Colonic mucosa (tissue), 4 donors: Measurements from ENCODE around the gene AP2A2. TPM values are rescaled to one million over a fixed set of nuclear protein-coding genes. Genes with fewer than 3 reads are reported as not detected.

ENCODE experiments used
- DNase-seq: peaks from one replicate; pipeline ENCODE4 v3.0.0-alpha.2; 2020
- H3K27ac ChIP-seq: fragments of 200-600 bp; one replicate; pipeline ENCODE4 v1.8.0; 2021
- H3K27me3 ChIP-seq: fragments of 200-600 bp; one replicate; pipeline ENCODE4 v1.8.0; 2021
- H3K36me3 ChIP-seq: fragments of 200-600 bp; one replicate; pipeline ENCODE4 v1.8.0; 2021
- H3K4me1 ChIP-seq: fragments of 200-600 bp; one replicate; pipeline ENCODE4 v1.8.0; 2021; ENCODE audit warnings: mild to moderate bottlenecking
- H3K4me3 ChIP-seq: fragments of 200-600 bp; one replicate; pipeline ENCODE4 v1.8.0; 2021
- H3K9ac ChIP-seq, 2 donors: one replicate each; pipeline ENCODE4 v1.7.0; 2013; ENCODE audit warnings: control low read depth in 2 of 2, low read depth in 2 of 2, low read length in 2 of 2
- H3K9me3 ChIP-seq: fragments of 200-600 bp; one replicate; pipeline ENCODE4 v1.8.0; 2021
- intact Hi-C: fragments of 100-400 bp; cut with DNase I; formaldehyde crosslinking; loops from one replicate; pipeline ENCODE4 v1.14.1; 2022
- total RNA-seq, 2 donors: library from RNA; stranded (reverse); fragmentation: NEBNext Ultra II Directional in 1 of 2; extraction: Animal tissue kit (Norgen Biotek cat#: 25700) in 1 of 2; gene quantifications; one replicate each; pipeline ENCODE4 v1.2.1, GENCODE V29; 2021
- TF ChIP-seq, protein P1 (sequence below): fragments of 200-600 bp; IDR thresholded peaks from one replicate; pipeline ENCODE4 v1.8.0; 2022; ENCODE audit warnings: antibody characterized with exemption, mild to moderate bottlenecking
- donor health status: healthy.
- donor health status: DM: no; HTN: no; CAD: no.
- donor health status: DM: no; HTN: no; CAD: no.

Gene AP2A2
- total RNA-seq, 2 donors from 2014 or later = 69.4 to 72.5 TPM

DNA sequence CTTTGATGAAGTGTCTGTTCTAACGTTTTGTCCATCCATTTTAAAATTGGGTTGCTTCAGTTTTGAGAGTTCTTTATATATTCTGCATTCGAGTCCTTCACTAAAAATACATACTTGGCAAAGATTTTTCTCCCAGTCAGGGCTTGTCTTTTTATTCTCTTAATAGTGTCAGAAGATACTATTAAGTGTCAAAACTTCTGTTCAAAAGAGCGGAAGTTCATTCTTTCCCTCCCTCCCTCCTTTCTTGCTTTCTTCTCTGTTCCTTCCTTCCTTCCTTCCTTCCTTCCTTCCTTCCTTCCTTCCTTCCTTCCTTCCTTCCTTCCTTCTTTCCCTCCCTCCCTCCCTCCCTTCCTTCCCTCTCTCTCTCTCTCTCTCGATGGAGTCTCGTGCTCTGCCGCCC lies 118.5 kb downstream of the AP2A2 start:
- peaks cover 10% of the 10 kb centered on the region for H3K27me3 ChIP-seq

DNA sequence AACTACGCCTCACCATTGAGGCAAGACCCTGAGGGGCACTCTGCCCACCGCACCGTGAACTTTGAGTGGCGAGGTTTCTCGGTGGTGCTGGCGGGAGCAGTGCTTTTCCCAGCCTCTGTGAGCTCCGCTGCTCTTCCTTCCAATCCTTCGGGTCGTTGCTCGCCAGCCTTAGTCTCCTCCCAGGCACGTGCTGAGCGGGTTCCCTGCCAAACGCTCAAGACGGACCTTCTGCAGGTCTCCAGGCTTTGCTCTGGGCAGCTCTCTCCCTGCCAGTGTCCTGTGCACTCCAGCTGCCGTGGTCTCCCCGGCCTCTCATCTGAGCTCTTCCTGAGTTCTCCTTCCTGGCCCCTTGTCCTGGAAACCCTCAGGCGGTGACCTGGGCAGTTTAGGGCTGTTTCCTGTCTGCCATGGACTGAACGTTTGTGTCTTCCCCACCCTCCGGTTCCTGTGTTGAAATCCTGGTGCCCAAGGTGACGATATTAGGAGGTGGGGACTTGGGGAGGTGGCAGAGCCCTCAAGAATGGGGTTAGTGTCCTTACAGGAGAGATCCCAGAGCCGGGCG lies 122.0 kb downstream of the AP2A2 start:
- Histone ChIP-seq H3K9ac (no peak overlapping the region), H3K27me3 (peaks cover 11% of the 10 kb centered on the region), H3K4me3 (no peak overlapping the region), H3K9me3 (no peaks in the 10 kb centered on the region), H3K4me1 (peaks cover 5% of the 10 kb centered on the region), H3K27ac (no peak overlapping the region), H3K36me3 (no peaks in the 10 kb centered on the region)
- no peak for DNase-seq
- intact Hi-C loops = no loop called here
- TF ChIP-seq, protein P1, sequence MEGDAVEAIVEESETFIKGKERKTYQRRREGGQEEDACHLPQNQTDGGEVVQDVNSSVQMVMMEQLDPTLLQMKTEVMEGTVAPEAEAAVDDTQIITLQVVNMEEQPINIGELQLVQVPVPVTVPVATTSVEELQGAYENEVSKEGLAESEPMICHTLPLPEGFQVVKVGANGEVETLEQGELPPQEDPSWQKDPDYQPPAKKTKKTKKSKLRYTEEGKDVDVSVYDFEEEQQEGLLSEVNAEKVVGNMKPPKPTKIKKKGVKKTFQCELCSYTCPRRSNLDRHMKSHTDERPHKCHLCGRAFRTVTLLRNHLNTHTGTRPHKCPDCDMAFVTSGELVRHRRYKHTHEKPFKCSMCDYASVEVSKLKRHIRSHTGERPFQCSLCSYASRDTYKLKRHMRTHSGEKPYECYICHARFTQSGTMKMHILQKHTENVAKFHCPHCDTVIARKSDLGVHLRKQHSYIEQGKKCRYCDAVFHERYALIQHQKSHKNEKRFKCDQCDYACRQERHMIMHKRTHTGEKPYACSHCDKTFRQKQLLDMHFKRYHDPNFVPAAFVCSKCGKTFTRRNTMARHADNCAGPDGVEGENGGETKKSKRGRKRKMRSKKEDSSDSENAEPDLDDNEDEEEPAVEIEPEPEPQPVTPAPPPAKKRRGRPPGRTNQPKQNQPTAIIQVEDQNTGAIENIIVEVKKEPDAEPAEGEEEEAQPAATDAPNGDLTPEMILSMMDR = no peak

More for the DNA sequence above, 118.5 kb downstream of the AP2A2 start:
- no peaks in the 10 kb centered on the region for H3K9me3 ChIP-seq
- no peak overlapping the region for H3K27ac ChIP-seq
- H3K4me3 ChIP-seq = no peak overlapping the region
- H3K4me1 ChIP-seq = no peaks in the 10 kb centered on the region
- intact Hi-C loops = no loop called here
- DNase-seq = no peak
- H3K9ac ChIP-seq = no peak overlapping the region
- TF ChIP-seq, protein P1 = no peak
- no peaks in the 10 kb centered on the region for H3K36me3 ChIP-seq

DNA sequence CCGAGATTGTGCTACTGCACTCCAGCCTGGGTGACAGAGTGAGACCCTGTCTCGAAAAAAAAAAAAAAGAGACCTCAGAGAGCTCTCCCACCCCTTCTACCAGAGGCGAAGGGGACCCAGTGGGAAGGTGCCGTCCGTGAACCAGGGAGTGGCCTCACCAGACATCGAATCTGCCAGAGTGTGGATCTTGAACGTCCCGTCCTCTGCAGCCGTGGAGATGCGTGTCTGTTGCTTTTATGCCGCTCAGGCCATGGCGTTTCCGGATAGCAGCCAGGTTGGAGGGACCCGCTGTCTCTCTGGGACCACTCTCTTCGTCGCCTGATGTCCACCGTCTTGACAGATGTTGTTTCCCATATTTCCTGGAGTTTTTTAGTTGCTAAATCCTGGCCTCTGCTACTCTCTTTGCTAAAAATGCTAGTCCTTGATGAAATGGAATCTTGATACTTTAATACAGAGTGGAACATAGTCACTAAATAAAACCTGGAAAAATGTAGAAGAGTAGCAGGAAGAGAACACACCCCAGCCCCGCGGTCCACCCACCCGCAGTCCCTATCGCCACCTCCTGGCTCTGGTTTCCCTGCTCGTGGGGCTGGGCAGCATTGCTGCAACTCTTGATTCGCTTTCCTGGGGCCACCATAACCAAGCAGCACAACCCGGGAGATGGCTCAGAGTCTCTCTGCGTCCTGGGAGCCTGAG lies 122.9 kb downstream of the AP2A2 start:
- H3K36me3 ChIP-seq = no peaks in the 10 kb centered on the region
- no peak for DNase-seq
- peaks cover 5% of the 10 kb centered on the region for H3K4me1 ChIP-seq
- no peak overlapping the region for H3K9ac ChIP-seq
- H3K9me3 ChIP-seq = no peaks in the 10 kb centered on the region
- H3K4me3 ChIP-seq = no peak overlapping the region
- H3K27me3 ChIP-seq = peaks cover 11% of the 10 kb centered on the region
- intact Hi-C loops = no loop called here
- TF ChIP-seq, protein P1 = no peak
- no peak overlapping the region for H3K27ac ChIP-seq

DNA sequence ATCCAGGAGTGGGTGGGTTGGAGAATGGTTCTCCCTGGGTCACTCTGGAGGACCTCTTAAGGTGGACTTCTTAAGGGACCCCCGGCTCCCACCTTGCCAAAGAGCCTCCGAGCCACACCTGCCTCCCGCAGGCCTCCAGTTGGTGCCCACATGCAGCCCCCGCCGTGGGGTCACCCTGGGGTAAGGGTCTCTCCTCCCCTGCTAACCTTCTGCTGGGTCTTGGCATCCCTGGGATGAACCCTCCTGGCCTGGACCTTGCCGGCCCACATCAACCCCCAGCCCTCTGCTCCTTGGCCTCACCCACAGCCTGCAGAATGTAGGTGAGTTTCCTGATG lies 123.4 kb downstream of the AP2A2 start:
- peaks cover 5% of the 10 kb centered on the region for H3K4me1 ChIP-seq
- intact Hi-C loops = no loop called here
- TF ChIP-seq, protein P1 = no peak
- no peak overlapping the region for H3K4me3 ChIP-seq
- H3K27me3 ChIP-seq = peaks cover 11% of the 10 kb centered on the region
- H3K9me3 ChIP-seq = no peaks in the 10 kb centered on the region
- DNase-seq = no peak
- no peak overlapping the region for H3K27ac ChIP-seq
- no peak overlapping the region for H3K9ac ChIP-seq
- H3K36me3 ChIP-seq = no peaks in the 10 kb centered on the region

DNA sequence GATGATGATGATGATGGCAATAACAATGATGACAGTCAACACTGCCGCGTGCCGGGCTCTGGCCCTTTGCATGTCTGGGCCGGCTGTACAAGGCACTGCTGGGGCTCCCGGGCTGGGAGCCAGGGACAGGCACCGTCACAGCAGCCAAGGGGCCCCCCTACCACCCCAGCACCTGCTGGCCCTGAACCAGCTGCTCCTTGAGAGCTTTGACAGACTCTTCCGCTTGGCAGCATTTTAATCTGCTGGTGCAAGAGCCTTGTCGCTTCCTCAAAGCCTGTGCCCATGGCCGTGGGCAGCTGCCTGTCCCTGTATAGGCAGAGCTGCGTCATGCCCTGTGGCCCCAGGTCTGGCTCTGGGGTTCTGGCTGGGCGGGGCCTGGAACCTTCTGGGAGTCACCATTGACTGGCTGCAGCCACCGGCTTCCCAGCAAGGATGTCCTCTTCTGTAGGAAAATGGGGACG lies 123.8 kb downstream of the AP2A2 start:
- intact Hi-C loops = no loop called here
- Histone ChIP-seq H3K27ac (no peak overlapping the region), H3K4me1 (peaks cover 5% of the 10 kb centered on the region), H3K9me3 (no peaks in the 10 kb centered on the region), H3K27me3 (peaks cover 11% of the 10 kb centered on the region), H3K36me3 (no peaks in the 10 kb centered on the region), H3K9ac (no peak overlapping the region), H3K4me3 (no peak overlapping the region)
- DNase-seq = no peak
- TF ChIP-seq, protein P1 = no peak
